ENCODE measurements around the gene ANGPTL7. TPM values are rescaled to one million over a fixed set of nuclear protein-coding genes. Genes with fewer than 3 reads are reported as not detected.

ANGPTL7 gene
- total and polyA plus RNA-seq, 12 donors = 0.15 to 2.3 (median 0.81) TPM; not detected in 2

- TF ChIP-seq CTCF (IDR thresholded peaks at IDR 0.05) = no peak
- ATAC-seq = peak in 1 of 8 donors; percentile 19
Measured at GRCh38 chr1:11194407-11195176, 5.4 kb downstream of the ANGPTL7 start.

DNA sequence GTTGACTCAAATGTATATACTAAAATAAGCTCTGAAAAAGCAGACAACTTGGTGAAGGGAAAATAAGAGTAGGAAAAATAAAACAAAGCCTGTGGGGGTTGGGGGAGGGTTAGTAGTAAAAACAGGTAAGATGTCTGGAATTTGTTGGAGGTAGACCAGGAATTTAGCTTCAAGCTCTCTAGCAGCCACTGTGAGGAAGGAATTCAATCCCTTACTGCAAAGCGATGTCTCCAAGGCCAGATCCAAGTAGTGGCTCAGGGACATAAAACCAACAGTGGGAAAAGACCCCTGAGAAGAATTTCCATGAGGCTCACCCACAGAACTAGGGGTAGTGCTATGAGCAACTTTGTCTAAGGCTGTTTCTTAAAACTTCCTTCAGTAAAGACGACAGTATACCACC lies 7.8 kb downstream of the ANGPTL7 start:
- no peaks in the 10 kb centered on the region for H3K27me3 ChIP-seq
- DNase-seq (no peak), ATAC-seq (no peak)
- WGBS, 2 donors = 88 to 98% methylated on average over 2 of the region's 2 CpGs
- intact Hi-C loops (cut with DNase I) = no loop called here
- TF ChIP-seq CTCF (IDR thresholded peaks at IDR 0.05) = no peak
- no peaks in the 10 kb centered on the region for H3K9me3 ChIP-seq
- H3K27ac ChIP-seq = no peak overlapping the region
- no peaks in the 10 kb centered on the region for H3K4me1 ChIP-seq
- peaks cover 0 to 100% (median 40%) of the 10 kb centered on the region in 9 donors for H3K36me3 ChIP-seq
- no peak overlapping the region for H3K4me3 ChIP-seq

More at GRCh38 chr1:11194407-11195176, 5.4 kb downstream of the ANGPTL7 start:
- H3K27ac ChIP-seq = no peak overlapping the region
- intact Hi-C loops (cut with DNase I) = no loop called here
- H3K27me3 ChIP-seq = no peaks in the 10 kb centered on the region
- no peak overlapping the region for H3K4me3 ChIP-seq
- no peaks in the 10 kb centered on the region for H3K9me3 ChIP-seq
- H3K4me1 ChIP-seq = peaks cover 0 to 3% (median 0%) of the 10 kb centered on the region in 9 donors
- no peak for DNase-seq
- 91 to 93% methylated on average over 14 of the region's 14 CpGs for WGBS, 2 donors
- peaks cover 0 to 100% (median 30%) of the 10 kb centered on the region in 9 donors for H3K36me3 ChIP-seq

DNA sequence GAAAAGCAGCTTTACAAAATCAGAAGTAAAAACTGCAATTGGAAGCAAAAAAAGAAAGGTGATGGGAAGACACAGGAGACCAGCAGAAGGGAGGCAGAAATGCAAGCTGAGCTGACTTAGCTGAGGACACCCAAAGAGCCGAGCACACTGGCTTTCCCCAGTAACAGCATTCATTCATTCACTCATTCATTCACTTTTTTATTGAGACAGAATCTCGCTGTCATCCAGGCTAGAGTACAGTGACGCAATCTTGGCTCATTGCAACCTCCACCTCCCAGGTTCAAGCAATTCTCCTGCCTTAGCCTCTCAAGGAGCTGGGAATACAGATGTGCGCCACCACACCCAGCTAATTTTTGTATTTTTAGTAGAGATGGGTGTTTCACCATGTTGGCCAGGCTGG lies 8.2 kb downstream of the ANGPTL7 start:
- no peaks in the 10 kb centered on the region for H3K9me3 ChIP-seq
- no peaks in the 10 kb centered on the region for H3K4me1 ChIP-seq
- peaks cover 0 to 100% (median 40%) of the 10 kb centered on the region in 9 donors for H3K36me3 ChIP-seq
- 97 to 100% methylated on average over 4 of the region's 4 CpGs for WGBS, 2 donors
- no peaks in the 10 kb centered on the region for H3K27me3 ChIP-seq
- DNase-seq (no peak), ATAC-seq (no peak)
- H3K27ac ChIP-seq = no peak overlapping the region
- no peak overlapping the region for H3K4me3 ChIP-seq
- TF ChIP-seq CTCF (IDR thresholded peaks at IDR 0.05) = no peak
- intact Hi-C loops (cut with DNase I) = no loop called here

DNA sequence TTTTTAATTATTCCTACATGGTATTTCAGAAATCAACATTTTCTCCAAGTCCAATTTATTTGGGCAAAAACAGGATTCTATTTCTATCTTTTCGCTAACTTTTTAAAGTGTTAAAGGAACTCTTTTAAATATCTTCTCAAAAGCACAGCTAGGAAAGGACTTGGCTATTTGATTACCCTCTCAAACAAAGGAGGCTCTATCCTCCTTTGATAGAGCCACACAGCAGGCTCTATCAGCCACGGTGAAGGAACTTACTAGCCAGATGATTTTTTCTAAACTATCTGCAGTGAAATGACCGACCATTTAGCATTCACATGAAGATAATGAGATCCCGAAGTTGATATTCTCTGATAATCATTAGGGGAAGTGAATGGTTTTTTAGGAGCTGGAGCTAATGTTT lies 9.1 kb downstream of the ANGPTL7 start:
- H3K27me3 ChIP-seq = no peaks in the 10 kb centered on the region
- no peak overlapping the region for H3K27ac ChIP-seq
- peaks cover 0 to 100% (median 40%) of the 10 kb centered on the region in 9 donors for H3K36me3 ChIP-seq
- no peaks in the 10 kb centered on the region for H3K9me3 ChIP-seq
- TF ChIP-seq CTCF (IDR thresholded peaks at IDR 0.05) = no peak
- 77 to 87% methylated on average over 4 of the region's 4 CpGs for WGBS, 2 donors
- H3K4me1 ChIP-seq = no peaks in the 10 kb centered on the region
- DNase-seq (no peak), ATAC-seq (no peak)
- no peak overlapping the region for H3K4me3 ChIP-seq
- intact Hi-C loops (cut with DNase I) = no loop called here
